Suppressor macrophage (primary cell): Measurements from ENCODE around the gene SCNN1B.
"Not testable (repeated sequence)": the region's sequence is repeated elsewhere in the genome, so short reads cannot be mapped to it uniquely, and the experiment has no call there.

ENCODE experiments used
- DNase-seq, 4 experiments: peaks; one replicate each; pipeline ENCODE4 v3.0.0-alpha.2; 2020 to 2022

The SCNN1B gene

DNA sequence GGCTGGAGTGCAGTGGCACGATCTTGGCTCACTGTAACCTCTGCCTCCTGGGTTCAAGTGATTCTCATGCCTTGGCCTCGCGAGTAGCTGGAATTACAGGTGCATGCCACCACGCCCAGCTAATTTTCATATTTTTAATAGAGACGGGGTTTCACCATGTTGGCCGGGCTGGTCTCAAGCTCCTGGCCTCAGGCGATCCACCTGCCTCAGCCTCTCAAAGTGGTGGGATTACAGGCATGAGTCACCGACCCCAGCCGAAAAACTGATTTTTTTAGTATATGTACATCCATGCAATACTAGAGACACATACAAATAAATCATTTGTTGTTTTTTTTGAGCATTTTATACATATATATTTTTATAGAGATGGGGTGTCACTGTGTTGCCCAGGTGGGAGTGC is 79.6 kb downstream of the SCNN1B start:
- not testable (repeated sequence) for DNase-seq

- no peak for DNase-seq
Observed at GRCh38 chr16:23382279-23382678, 80.2 kb downstream of the SCNN1B start.

- no peak for DNase-seq
Observed at GRCh38 chr16:23383881-23384280, 81.8 kb downstream of the SCNN1B start.

DNA sequence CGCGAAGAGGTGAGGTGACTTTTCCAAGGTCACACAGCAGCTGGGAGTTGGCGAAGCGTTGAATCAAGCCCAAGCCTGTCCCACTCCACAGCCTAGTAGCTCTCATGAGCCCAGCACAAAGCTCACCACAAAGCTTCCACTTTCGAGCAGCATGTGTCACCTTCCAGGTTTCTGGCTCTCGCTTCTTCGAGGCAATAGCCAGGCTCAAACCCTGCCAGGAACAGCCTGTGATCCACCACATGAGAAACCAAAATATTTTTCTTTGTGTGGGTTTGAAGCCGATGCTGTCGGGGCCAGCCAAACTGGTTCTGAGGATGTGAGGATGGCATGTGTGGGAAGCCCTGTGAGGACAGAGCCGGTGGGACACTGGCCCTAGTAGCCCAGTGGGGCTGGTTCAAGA is 82.8 kb downstream of the SCNN1B start:
- DNase-seq: no peak

DNA sequence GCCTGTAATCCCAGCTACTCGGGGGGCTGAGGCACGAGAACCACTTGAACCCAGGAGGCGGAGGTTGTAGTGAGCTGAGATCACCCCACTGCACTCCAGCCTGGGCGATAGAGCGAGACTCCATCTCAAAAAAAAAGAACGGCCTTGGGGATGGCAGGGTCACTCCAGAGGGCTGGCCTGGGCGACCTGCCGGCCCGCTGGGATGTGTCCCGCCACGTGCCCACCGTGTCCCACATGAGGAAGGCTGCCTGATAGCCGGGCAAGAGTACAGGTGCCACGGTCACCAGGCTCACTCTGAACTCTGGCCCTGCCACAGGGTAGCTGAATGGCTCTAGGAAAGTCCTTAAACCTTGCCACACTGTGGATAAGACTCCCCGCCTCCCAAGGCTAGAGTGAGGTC is 83.3 kb downstream of the SCNN1B start:
- no peak for DNase-seq

DNA sequence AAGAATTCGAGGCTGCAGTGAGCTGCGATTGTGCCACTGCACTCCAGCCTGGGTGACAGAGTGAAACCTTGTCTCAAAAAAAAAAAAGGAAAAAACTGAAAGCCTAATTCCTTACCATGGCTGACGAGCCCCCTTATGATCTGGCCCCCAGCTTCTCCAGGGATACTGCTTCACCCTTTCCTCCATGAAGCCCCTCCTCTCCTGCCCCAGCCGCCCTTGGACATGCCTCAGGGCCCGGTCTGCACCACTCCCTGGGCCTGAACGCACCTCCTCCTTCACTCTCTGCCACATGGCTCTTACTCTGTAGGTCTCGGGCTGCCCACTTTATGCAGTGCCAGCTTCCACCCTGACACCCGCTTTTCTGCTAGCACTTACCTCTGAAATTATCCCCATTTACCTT is 85.6 kb downstream of the SCNN1B start:
- no peak for DNase-seq

GRCh38 chr16:23388786-23389185 is 86.7 kb downstream of the SCNN1B start:
- no peak for DNase-seq

DNA sequence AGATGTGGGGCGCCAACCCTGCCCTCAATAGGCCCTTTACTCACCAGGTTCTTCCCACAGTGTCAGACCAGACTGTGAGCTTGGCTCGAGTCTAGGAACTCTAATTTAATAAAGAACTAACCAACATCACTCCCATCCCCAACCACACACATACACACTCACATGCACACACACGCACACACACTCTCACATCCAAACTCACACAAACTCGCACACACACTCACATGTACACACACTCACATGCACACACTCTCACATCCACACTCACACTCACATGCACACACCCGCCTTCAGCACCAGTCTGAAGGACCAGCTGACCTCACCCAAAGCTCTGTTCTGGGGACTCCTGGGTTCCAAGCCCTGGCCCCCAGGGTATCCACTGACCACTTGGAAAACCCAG is 87.1 kb downstream of the SCNN1B start:
- DNase-seq: no peak

- not testable (repeated sequence) for DNase-seq
Observed at GRCh38 chr16:23389936-23390335, 87.8 kb downstream of the SCNN1B start.

GRCh38 chr16:23391381-23392222 is 89.5 kb downstream of the SCNN1B start:
- DNase-seq: no peak

- no peak for DNase-seq
Observed at GRCh38 chr16:23392223-23392600, 90.1 kb downstream of the SCNN1B start.

DNA sequence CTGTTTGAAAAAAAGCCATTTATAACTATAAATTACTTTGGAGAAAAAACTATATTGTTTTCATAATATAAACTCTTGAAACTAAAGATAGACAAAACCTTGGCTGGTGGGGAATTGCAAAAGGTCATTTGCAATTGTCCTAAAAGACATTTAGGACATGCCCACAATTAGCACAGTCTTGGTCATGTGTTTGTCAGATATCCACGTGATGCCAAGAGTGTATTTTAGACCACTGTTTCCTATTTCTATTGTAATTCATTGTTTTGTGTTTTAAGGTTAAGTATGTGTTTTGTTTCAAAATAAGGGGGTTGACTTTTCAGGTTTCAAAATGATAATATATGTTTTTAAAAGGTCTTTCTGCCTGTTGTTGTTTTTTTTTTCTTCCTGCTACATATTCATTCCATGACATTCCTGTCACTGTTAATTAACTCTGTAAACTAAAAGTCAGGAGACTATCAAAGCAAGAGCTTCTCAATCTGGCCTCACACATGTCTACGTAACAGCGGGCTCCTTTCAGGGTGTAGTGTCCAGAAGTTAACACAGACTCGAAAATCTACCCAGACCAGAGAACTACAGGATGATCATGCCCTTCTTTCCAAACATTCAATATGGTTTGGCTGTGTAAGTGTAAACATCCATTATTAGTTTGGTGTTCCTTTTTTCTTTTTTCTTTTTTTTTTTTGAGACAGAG is 92.2 kb downstream of the SCNN1B start:
- peak in 1 of 4 experiments; percentile 5 for DNase-seq

- no peak for DNase-seq
Observed at GRCh38 chr16:23395732-23396131, 93.6 kb downstream of the SCNN1B start.

DNA sequence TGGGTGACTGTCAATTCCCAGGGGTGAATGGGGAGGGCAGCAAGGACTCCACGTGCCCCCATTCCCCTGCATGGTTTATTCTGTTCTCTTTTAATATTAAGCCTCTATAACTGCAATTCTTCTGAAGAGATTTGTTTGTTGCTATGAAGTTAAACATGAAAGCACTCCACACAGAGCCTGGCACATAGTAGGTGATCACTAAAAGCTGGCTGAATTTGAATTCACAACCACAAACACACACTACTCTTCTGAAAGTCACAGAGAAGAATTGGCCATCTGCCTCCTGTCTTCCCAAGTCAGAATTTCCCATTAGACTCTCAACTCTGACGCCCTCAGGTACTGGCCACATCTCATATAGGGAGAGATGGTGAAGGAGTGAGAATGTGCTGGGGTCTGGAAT is 95.4 kb downstream of the SCNN1B start:
- no peak for DNase-seq

DNA sequence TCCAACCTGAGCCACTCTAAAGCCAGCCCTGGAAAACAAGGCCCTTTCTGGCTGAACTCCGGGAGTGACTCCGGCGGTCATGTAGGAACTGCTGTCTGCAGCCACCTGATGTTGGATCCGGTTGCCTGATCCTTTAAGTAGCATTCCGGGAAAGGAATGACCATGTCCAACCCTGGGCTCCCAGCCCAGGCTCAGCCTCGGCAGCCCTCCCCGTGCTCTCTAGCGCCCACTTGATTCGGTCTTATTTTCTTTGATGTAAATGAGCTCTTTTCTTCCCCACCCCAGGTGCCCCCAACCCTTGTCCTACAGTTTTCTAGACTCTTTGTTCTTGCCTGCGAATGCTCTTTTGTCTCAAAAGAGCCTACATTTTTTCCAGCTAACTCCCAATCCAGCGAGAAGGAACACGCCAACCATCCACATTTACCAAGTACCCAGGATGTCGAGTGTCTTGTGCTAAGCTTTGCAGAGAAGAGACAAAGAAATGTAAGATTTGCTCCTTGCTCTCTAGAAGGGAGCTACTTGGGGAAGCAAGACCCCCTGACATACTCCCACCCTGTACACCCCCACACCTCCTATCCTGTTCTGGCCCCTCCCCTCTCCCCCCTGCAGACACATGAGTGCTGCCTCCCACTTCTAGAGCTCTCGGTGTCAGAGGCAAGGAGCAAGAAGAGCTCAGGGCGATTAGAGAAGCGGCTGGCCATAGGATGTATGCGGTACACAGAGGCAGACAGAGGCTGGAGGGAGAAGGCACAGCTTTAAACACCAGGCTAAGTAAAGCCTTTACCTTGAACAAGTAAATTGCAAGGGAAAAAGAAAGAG is 97.1 kb downstream of the SCNN1B start:
- DNase-seq: no peak

DNA sequence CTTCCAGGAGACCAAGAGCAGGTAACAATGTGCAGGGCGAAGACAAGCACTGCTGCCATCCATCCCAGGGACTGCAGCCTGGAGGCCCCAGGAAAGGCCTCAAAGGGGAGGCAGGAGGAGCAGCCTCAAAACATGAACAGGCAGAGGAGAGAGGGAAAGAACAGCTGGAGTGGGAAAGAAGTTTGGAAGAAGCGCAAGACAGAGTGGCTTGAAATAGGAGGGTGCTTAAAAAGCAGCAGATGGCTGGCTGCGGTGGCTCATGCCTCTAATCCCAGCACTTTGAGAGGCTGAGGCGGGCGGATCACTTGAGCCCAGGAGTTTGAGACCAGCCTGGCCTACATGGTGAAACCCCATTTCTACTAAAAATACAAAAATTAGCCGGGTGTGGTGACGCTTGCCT is 98.3 kb downstream of the SCNN1B start:
- DNase-seq: not testable (repeated sequence)

GRCh38 chr16:23401139-23401538 is 99.0 kb downstream of the SCNN1B start:
- no peak for DNase-seq

- DNase-seq: no peak
Observed at GRCh38 chr16:23402100-23402499, 100.0 kb downstream of the SCNN1B start.

- DNase-seq: no peak
Observed at GRCh38 chr16:23403547-23403946, 101.4 kb downstream of the SCNN1B start.

- no peak for DNase-seq
Observed at GRCh38 chr16:23406024-23406423, 103.9 kb downstream of the SCNN1B start.

DNA sequence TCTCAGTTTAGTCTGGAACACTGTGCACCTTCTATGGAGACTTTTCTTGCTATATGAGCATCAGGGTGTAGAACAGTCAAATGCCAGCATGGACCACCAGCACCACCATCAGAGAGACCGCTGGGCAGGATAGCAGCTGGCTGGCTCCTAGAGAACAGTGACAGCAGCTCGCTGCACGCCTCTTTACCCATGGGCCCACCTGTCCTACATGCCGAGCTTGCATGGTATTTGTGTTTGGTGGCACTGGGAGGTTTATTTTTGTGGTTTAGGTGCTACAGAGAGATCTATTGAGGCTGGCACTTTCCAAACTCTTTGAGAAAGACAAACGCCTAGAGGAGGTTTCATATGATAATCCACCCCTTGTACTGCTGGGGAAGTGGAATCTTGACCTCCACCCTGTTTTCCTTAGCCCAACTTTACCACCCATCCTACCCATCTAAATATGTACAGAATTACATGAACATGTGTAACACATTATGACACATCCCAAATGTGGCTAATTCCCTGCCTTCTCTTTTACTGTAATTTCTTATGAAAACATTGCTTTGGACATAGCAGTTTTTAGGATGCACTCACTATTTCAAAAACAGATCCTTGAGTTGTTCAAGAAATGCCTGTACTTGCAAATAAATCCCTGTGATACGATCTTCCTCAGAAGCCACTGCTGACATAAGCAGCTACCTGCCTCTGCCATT is 104.6 kb downstream of the SCNN1B start:
- no peak for DNase-seq

GRCh38 chr16:23407436-23408127 is 105.5 kb downstream of the SCNN1B start:
- no peak for DNase-seq
